SH-SY5Y (cell line): ENCODE measurements around the gene RNASE1.

Experiments used
- GATA2 ChIP-seq: IDR thresholded peaks from 2 replicates; pipeline ENCODE4 v1.6.1; 2011; ENCODE audit warnings: mild to moderate bottlenecking, low read depth, low read length
- GATA3 ChIP-seq: IDR thresholded peaks from 2 replicates; pipeline ENCODE4 v1.6.1; 2011; ENCODE audit warnings: low read depth, mild to moderate bottlenecking, low read length, moderate library complexity

DNA sequence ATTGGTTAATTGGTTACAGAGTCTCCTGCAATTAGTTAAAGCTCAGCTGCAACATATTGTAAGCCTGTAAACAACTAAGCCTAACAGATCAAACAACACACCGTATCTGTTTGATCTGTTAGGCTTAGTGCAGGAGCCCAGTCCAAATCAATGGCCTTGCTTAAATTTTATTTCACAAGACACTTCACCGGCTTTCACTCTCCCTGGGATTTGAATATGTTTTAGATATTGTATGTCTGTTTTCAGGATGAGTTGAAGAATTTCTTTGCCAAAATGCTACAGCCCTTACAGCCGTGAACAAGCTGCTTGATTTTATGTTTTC, 5.5 kb upstream of the RNASE1 start:
- no peak for TF ChIP-seq GATA2
- TF ChIP-seq GATA3: no peak
